GM18907 (cell line): Measurements from ENCODE around the gene CORO2A.
"Not testable (repeated sequence)": the region's sequence is repeated elsewhere in the genome, so short reads cannot be mapped to it uniquely, and the experiment has no call there.

ENCODE experiments used
- ATAC-seq: cut with Tn5 transposase; IDR thresholded peaks from one replicate; pipeline ENCODE4 v1.9.1; 2021; ENCODE audit warnings: mild to moderate bottlenecking, moderate library complexity; ENCODE audit not compliant: unreplicated experiment

The CORO2A gene

DNA sequence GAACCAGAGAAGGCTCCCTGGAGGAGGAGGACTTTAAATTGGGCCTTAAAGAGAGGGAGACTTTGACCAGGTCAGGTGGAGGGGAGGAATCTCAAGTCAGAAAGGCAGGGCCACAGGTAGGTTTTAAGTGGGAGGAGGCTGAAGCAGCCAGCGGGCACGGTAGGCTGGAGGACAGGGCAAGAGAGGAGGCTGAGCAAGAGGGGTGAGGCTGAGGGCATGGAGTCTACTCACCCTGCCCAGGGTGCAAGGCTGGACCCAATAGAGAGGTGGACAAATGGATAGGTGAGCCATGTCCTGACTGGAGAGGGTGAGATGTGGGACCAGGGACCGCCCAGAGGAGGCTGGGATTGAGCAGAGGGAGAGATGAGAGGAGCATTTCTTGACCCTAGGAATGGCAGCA is 47.8 kb downstream of the CORO2A start:
- no peak for ATAC-seq

DNA sequence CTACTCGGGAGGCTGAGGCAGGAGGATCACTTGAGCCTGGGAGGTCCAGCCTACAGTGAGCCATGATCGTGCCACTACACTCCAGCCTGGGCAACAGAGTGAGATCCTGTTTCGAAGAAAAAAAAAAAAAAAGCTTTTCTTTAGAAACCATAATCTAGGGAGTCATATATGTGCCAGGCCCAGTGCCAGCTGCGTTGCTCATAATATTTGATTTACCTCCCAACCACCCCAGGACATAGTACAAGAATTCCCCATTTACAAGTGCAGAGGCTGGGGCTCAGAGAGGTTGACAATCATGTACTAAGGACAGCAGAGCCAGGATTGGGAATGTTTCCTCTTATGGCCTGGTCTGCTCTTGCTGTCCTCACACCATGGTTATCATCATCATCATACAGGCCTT is 48.4 kb downstream of the CORO2A start:
- no peak for ATAC-seq

DNA sequence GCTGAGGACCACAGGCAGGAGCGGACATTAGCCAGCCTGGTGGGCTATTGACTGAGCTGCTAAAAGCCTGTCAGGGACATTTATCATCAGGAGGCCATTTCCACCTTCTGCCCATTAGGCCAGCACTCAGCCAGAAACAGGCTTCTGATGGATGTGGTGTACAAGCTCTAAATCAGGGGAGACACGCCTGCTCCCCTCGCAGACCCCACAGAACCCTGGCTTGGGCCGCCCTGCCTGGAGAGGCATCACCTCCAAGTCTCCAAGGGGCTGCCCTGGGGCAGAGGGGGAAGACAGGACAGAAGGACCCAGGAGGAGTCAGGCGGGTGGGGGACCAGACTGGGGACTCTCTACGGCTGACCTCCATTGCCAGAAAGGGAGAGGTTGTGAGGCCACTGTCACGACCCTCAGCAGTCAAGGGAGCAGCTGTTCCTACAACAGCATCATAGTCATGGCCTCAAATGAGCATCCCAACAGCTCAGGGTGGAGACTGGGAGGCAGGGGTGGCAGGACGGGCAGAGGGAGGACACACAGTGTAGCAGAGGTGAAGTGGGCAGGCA is 49.4 kb downstream of the CORO2A start:
- no peak for ATAC-seq

DNA sequence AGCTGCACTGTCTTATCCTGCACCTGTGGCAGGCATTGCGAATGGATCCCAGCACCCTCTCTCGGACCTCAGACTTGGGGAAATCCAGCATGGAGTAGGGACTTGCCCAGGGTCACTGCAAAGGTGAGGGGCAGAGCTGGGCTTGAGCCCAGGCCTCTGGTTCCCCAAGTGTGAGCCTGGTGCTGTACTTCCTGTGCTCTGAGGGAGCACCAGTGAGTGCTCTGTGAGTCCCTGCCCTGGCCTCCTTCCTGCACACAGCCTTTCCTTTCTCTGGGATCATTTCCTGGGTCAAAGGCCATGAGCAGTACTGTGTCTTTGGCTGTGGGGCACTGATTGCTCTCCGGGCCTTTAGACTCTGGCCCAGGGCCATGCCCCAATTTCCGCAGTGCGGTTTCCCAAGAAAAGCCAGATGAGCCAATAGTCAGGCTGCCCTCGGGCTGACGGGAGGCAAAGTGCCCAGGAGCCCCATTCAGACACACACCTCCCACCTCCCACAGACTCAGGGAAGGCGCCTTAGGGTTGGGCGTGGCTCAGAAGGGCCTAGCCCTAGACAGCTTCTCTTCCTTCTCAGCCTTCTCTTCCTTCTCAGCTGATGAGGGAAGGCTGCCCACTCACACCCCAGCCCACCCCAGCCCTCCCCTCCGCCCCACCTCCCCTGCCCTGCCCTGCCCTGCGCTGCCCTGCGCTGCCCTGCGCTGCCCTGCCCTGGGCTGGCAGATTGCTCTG is 50.1 kb downstream of the CORO2A start:
- ATAC-seq = no peak

DNA sequence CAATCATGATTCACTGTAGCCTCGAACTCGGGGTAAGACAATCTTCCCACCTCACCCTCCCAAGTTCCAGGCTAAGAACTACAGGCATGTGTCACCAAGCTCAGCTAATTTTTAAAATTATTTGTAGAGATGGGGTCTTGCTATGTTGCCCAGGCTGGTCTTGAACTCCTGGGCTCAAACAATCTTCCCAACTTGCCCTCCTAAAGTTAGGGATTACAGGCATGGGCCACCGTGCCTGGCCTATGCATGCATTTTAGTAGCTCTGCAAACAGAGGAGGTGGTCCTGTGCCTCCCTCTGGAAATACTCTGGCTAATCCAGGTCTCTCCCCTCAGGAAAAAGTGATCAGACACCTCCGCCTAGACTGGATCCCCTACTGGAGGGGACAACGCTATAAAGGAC is 51.9 kb downstream of the CORO2A start:
- ATAC-seq = no peak

DNA sequence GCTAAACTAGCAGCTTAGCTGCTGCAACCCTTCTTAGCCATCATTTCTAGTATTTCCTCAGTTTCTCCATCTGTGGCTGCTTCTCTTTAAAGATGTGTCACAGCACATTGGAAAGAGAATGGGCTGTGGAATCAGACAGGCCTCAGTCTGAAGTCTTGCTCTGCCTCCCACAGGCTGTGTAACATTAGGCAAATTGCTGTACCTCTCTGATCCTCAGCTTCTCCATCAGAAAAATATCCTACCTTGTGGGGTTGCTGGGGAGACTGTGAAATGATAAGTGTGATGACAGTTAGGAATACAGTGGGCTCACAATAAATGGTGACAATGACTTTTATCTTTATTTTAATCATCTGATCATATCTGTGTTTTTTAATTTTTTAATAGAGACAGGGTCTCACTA is 55.9 kb downstream of the CORO2A start:
- no peak for ATAC-seq

DNA sequence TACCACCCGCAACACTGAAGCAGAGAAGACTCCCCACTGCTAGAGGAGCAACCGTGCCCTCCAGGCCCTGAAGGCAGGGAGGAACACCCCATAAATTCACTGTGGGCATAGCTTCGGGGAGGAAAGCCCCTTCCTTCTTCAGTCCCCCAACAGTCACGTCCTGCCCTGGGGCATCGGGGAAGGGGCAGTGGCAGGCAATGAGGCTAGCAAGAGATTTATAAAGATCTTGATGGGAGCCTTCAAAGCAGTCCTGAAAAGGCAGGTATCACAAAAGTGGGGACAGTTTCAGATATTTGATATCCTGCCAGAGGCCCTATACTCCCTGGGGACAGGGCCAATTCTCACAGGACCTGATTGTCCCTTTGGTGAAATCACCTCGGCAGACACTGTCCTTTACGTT is 56.5 kb downstream of the CORO2A start:
- no peak for ATAC-seq

DNA sequence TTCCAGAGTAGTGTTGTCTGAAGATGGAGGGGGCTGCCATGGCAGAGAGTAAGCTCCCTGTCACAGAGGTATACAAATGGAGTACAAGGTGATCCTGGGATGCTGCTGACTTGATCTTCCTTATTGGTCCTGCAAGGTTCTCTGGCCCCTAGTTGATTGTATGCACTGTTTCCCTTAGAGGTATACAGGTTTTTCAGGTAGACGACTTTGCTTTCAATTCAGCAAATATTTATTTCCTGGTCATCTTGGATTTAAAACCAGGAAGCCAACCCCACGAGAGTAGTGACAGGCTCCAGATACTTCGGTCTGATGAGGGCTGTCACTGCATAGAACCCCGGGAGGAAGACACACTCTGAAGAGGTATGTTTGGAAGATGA is 56.9 kb downstream of the CORO2A start:
- ATAC-seq = no peak

DNA sequence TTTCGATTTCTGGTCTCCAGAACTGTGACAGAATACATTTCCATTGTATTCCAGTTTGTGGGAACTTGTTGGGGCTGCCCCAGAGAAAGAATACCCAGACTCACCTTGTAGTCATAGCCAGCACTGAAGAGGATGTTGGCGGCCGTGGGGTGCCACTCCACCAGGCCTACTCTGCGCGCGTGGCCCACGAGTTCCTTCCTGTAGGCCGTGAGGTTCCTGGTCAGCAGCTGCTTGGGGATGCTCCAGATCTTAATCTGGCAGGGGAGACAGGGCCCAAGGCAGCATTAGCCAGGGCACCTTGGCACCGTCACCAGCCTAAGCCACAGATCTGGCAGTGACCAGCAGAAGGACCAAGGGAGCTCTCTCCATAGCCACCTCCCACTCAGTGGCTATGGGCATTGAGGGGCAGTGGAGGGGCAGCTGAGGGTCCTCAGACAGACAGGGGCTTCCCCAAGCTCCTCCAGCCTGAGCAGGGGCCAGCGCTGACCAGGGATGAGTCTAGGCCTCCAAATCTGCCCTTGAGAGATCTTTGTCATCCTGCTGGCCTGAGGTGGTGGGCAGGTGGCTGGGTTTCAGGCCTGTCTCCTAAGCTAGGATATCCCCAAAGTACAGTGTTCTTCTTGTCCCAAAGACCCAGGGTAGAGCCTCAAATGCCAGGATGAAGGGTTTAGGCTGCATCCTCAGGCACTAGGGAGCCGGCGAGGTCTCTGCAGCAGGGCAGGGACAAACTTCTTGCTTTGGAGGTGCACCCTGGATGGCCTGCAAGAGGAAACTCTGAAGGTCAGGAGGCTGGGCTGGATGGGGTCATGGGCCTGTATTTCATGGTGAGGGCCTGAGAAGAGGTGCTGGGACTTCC is 57.5 kb downstream of the CORO2A start:
- no peak for ATAC-seq

DNA sequence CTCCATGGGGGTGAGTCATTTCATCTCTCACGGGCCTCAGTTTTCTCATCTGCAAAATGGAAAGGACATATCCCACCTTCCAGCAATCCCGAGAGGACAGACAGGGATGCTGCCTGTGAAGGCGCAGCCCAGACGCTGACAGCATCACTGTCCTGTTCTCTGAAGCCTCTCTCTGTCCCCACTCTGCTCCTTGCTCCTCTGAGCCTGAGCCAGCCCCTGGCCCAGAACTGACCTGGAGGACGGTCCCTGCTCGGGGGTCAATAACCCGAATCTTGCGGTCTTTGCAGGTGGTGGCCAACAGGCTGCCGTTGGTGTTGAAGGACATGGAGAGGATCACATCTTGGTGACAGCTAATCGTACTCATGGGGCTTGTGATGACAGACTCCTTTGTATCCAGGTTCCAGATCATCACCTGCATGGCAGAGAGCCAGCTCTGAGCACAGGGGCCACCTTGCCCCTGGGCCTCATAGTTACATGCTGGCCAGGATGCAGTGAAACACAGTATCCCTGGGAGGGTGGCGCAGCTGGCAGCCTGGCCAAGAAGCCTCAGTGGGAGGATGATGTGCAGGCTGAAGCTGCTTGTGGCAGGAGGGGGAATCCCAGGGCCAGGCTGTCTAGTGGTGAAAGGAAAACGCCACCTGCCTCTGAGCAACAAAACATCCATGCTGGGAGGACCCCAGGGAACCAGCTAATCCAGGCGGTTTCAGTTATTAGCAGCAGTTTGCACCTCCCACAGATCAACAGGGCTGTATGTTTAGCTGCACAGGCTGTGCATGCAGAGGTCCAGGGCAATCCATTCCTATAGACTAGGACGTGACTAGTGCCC is 59.4 kb downstream of the CORO2A start:
- no peak for ATAC-seq

DNA sequence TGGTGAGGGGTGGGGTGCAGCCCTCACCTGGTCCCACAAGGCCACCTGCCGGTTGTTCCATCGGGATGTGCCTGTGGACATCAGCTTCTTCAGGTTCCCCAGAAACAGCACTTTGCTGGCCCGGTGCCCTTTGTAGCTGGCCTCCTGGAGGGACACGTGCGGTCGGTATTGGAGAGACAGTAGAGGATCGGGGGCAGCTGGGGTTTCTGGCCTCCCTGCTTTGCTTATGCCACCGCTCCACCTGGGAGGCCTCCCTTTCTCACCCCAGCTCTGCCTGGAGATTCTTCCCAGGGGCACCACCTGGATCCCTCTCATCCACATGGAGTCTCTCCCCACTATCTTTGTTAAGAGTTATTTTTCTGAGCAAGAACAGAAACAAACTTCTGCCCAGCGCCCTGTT is 60.3 kb downstream of the CORO2A start:
- no peak for ATAC-seq

DNA sequence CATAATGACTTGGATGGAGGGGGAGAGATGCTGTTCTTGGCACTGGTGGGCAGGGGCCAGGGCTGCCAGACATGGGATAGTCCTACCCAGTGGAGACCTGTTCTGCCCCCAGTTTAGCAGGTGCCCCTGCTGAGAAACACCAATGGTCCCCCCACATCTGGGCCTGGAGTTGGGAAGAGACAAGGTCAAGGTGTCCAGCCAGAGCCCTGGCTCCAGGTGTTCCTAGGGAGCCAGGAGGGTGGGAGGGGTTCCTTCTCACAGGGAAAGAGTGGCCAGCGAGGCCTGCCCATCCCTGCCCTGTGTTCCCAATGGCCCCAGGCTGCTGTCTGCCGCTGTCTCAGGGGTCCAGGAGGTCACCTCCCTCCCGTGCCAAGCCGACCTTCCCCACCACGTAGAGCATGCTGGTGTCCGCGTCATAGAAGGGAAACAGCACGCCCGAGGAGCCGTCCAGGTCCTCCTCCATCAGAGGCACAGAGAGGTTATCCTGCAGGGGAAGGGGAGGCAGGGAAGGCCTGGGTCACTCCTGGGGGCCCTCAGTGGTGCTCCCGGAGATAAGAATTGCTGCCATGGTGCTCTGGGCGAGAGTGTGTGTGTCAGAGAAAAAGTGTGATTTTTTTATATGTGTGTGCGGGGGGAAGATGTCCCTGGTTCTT is 61.7 kb downstream of the CORO2A start:
- no peak for ATAC-seq

DNA sequence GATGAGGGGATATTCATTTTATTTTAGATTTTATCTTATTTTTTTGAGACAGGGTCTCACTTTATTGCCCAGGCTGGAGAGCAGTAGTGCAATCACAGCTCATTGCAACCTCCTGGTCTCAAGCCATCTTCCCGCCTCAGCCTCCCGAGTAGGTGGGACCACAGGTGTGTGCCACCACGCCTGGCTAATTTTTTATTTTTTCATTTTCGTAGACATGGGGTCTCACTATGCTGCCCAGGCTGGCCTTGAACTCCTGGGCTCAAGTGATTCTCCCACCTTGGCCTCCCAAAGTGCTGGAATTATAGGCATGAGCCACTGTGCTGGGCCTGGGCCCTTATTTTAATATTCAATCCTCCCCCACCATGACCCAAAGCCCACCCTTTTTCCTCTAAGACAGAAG is 62.4 kb downstream of the CORO2A start:
- not testable (repeated sequence) for ATAC-seq

DNA sequence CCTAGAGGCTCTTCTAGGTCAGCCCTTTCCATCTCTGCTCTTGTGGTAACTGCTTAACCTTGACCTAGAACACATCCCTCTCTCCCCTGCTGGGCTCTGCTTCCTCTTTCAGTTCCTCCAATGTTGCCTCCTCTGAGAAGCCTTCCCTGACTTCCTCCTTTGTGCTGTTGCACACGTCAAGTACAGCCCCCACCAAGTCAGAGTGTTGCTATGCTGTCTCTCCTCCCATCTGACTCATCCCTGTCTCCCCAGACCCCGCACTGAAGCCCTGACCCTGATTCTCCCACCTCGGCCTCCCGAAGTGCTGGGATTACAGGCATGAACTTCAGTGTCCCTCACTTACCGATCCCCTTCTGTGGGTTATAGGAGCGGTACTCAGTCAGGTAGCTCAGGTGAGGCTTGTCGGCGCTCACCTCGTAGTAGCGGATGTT is 63.0 kb downstream of the CORO2A start:
- peak; percentile 79 for ATAC-seq

DNA sequence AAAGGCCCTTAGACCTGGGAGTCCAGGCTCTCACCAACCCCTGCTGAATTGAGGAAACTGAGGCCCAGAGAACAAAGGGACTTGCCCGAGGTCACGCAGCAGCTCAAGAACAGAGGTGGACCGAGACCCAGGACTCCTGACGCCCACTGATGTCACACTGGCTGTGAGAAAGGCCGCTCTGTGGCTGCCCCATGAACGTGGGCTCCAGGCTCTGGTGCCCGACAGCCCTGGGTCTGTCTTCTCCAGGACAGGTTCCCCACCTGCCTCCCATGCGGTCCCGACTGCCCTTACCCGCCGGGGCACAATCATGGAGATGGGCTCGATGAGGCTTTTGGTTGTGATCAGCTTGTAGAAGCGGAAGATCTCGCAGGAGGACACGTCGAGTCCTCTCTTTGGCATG is 64.1 kb downstream of the CORO2A start:
- ATAC-seq = no peak

DNA sequence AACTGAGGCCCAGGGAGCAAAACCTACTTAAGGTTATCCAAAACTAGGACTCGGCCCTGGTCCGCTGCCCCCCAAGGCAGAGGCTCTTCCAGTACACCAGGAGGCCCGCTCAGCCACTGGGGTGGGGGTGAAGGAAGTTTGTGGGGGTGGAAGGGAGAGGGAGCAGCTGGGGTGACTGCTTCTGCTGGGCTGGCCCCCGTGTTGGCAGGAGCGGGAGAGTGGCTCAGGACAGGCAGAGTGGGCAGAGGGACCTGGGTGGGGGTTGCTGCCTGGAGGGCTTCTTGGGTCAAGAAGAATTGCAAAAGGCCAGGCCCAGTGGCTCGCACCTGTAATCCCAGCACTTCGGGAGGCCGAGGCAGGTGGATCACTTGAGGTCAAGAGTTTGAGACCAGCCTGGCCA is 65.2 kb downstream of the CORO2A start:
- ATAC-seq = no peak

DNA sequence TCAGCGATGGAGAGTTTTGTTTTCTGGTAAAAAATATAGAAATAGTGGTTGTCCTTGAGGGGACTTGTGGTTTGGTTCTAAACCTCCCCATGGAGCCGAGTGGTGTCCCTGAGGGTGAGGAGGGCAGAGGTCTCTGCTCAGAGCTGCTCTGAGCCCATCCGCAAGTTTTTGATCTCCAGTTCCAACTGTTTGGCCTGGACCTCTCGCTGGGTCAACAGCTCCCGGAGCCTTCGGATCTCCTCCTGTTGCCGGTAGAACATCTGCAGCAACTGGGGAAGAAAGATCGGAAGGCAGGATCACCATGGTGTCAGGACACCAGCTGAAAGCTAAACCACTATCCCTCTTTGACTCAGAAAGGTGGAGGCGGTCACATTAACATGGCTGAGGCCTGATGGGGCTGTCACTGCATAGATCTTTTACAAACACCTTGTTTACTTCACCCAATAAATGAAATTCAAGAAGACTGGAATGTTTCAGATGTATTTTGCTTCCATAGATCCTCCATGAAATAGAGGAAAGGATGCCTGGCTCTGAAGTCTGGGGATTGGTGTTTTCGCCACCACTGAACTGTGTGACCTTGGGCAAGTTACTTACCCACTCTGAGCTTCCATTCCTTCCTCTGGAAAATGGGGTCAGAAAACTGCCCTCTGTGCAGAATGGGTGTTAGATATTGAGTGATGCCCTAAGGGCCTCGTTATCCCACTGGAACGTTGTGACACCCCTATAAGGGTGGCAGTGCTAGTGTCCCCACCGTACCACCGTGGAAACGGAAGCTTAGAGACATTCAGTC is 67.6 kb downstream of the CORO2A start:
- ATAC-seq = no peak

DNA sequence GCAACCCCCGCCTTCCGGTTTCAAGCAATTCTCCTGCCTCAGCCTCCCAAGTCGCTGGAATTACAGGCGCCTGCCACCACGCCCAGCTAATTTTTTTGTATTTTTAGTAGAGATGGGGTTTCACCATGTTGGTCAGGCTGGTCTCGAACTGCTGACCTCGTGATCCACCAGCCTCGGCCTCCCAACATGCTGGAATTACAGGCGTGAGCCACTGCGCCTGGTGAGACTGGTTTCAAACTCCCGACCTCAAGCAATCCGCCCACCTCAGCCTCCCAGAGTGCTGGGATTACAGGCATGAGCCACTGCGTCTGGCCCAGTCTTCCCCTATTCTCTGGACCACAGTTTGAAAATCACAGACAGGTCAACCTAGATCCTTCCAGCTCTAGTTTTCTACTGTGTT is 68.3 kb downstream of the CORO2A start:
- not testable (repeated sequence) for ATAC-seq

DNA sequence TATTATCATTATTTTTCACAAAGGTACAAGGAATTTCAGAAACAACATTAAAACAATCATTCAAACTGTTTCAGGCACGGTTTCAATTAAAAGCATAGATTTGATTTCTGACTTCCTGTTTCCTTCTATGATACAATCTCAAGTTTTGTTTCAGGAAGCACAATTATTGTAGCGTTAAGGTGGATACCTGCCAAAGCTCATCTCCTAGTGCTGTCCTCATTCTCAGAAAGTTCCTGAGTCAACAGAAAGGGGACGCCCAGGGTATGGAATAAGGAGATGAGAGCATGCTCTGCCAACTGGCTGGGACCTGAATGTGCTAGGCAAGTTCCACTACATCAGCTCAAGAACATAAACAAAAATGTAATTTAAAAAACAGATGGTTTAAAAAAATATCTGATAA is 71.4 kb downstream of the CORO2A start:
- ATAC-seq = no peak

DNA sequence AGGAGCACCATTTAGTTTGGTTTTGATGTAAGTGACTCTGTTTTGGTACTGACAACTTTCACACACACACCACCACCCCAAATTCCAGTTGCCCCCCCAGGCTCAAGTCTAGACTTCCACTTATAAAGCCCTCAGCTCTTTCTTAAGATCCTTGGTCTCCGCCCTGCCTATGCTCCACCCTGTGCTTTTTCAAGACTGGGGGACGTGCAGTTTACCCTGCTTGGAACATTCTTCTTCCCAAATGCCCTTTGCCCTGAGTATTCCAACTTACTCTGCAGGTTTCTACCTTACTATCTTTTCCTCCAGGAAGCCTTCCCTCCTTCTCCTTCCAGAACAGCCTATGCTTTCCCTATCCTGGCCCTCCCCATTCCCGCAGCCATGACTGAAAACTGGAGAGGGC is 72.0 kb downstream of the CORO2A start:
- ATAC-seq = no peak
